DOHH2 (cell line): ENCODE results near the gene GUF1.

Experiments used
- H3F3A ChIP-seq: fragments of 200-600 bp; sonication (generic), shearing (Covaris generic); 2 replicates; pipeline ENCODE4 v1.6.0; 2016; ENCODE audit warnings: antibody characterized with exemption, mild to moderate bottlenecking; ENCODE audit not compliant: control insufficient read depth, insufficient read depth
- H3K27ac ChIP-seq: fragments of 200-600 bp; sonication (generic); 2 replicates; pipeline ENCODE4 v1.5.1; 2014; ENCODE audit warnings: low read depth, mild to moderate bottlenecking, low read length, moderate library complexity
- H3K27me3 ChIP-seq: fragments of 200-600 bp; sonication (generic); 2 replicates; pipeline ENCODE4 v1.6.1; 2014; ENCODE audit warnings: mild to moderate bottlenecking, low read length, mixed read lengths; ENCODE audit not compliant: control insufficient read depth
- H3K36me3 ChIP-seq: fragments of 200-600 bp; sonication (generic); 2 replicates; pipeline ENCODE4 v1.6.1; 2014; ENCODE audit warnings: mild to moderate bottlenecking, low read length, moderate library complexity, mixed read lengths; ENCODE audit not compliant: control insufficient read depth
- H3K4me1 ChIP-seq: fragments of 200-600 bp; sonication (generic); 2 replicates; pipeline ENCODE4 v1.6.1; 2014; ENCODE audit warnings: mild to moderate bottlenecking, low read length, mixed read lengths; ENCODE audit not compliant: control insufficient read depth
- H3K4me2 ChIP-seq: fragments of 200-600 bp; sonication (generic); 2 replicates; pipeline ENCODE4 v1.6.0; 2014; ENCODE audit warnings: mild to moderate bottlenecking, low read length, moderate library complexity
- H3K4me3 ChIP-seq: fragments of 200-600 bp; sonication (generic); 2 replicates; pipeline ENCODE4 v1.5.1; 2014; ENCODE audit warnings: mild to moderate bottlenecking, low read length, mixed read lengths
- H3K79me2 ChIP-seq: fragments of 200-600 bp; sonication (generic); 2 replicates; pipeline ENCODE4 v1.6.1; 2014; ENCODE audit warnings: mild to moderate bottlenecking, low read length, mixed read lengths; ENCODE audit not compliant: control insufficient read depth
- H3K9me2 ChIP-seq: fragments of 200-600 bp; sonication (generic); replicated peaks from 2 replicates; pipeline ENCODE4 v1.6.1; 2014; ENCODE audit warnings: mild to moderate bottlenecking, low read length, mixed read lengths; ENCODE audit not compliant: control insufficient read depth
- H3K9me3 ChIP-seq: fragments of 200-600 bp; sonication (generic); 2 replicates; pipeline ENCODE4 v1.6.1; 2014; ENCODE audit warnings: antibody characterized with exemption, low read length, mixed read lengths; ENCODE audit not compliant: control insufficient read depth, insufficient read depth
- H4K20me1 ChIP-seq: fragments of 200-600 bp; sonication (generic); 2 replicates; pipeline ENCODE4 v1.6.0; 2014; ENCODE audit warnings: low read depth, mild to moderate bottlenecking, antibody characterized with exemption, low read length, moderate library complexity; ENCODE audit not compliant: control insufficient read depth, insufficient read depth
- CTCF ChIP-seq: fragments of 200-600 bp; sonication (generic); IDR thresholded peaks from one replicate; pipeline ENCODE4 v1.5.1; 2014; ENCODE audit warnings: antibody characterized with exemption, mild to moderate bottlenecking, low read depth, low read length; ENCODE audit not compliant: poor library complexity, severe bottlenecking
- EZH2phosphoT487 ChIP-seq: fragments of 200-600 bp; sonication (generic); IDR thresholded peaks from 2 replicates; pipeline ENCODE4 v1.6.1; 2017; ENCODE audit warnings: borderline replicate concordance, mild to moderate bottlenecking, antibody characterized with exemption, low read length, moderate library complexity, mixed read lengths

GUF1 gene

GRCh38 chr4:44632733-44633132 lies 45.5 kb upstream of the GUF1 start:
- H3K27ac ChIP-seq, result no peak overlapping the region
- H3K9me2 ChIP-seq, result no peaks in the 10 kb centered on the region
- H3K9me3 ChIP-seq, result no peaks in the 10 kb centered on the region
- H3K4me2 ChIP-seq, result no peak overlapping the region
- no peaks in the 10 kb centered on the region for H3K79me2 ChIP-seq
- no peak overlapping the region for H3K4me3 ChIP-seq
- peaks cover 5% of the 10 kb centered on the region; the same call in 1 of the 2 replicates for H3K27me3 ChIP-seq
- H3K4me1 ChIP-seq, result no peaks in the 10 kb centered on the region
- TF ChIP-seq CTCF (no peak), EZH2phosphoT487 (no peak)
- no peaks in the 10 kb centered on the region for H3K36me3 ChIP-seq
- no peaks in the 10 kb centered on the region for H4K20me1 ChIP-seq
- H3F3A ChIP-seq, result no peaks in the 10 kb centered on the region

GRCh38 chr4:44638091-44638490 lies 40.1 kb upstream of the GUF1 start:
- H3K36me3 ChIP-seq, result no peaks in the 10 kb centered on the region

GRCh38 chr4:44646151-44646550 lies 32.1 kb upstream of the GUF1 start:
- Histone ChIP-seq H3K79me2 (no peaks in the 10 kb centered on the region), H3K27me3 (no peaks in the 10 kb centered on the region), H3K4me2 (no peak overlapping the region), H3K4me3 (no peak overlapping the region), H3K9me3 (peaks cover 10% of the 10 kb centered on the region), H3K36me3 (no peaks in the 10 kb centered on the region), H4K20me1 (no peaks in the 10 kb centered on the region), H3K27ac (no peak overlapping the region), H3F3A (no peaks in the 10 kb centered on the region), H3K9me2 (no peaks in the 10 kb centered on the region), H3K4me1 (no peaks in the 10 kb centered on the region)
- no peak for TF ChIP-seq CTCF
- TF ChIP-seq EZH2phosphoT487, result no peak

More at GRCh38 chr4:44638091-44638490, 40.1 kb upstream of the GUF1 start:
- H3K4me2 ChIP-seq, result no peak overlapping the region
- H3K4me1 ChIP-seq, result no peaks in the 10 kb centered on the region
- no peaks in the 10 kb centered on the region for H3K79me2 ChIP-seq
- no peaks in the 10 kb centered on the region for H3K9me3 ChIP-seq
- TF ChIP-seq CTCF, result no peak
- peaks cover 5% of the 10 kb centered on the region; the same call in 1 of the 2 replicates for H3K27me3 ChIP-seq
- no peaks in the 10 kb centered on the region for H4K20me1 ChIP-seq
- no peaks in the 10 kb centered on the region for H3K9me2 ChIP-seq
- no peaks in the 10 kb centered on the region for H3F3A ChIP-seq
- no peak overlapping the region for H3K4me3 ChIP-seq
- H3K27ac ChIP-seq, result no peak overlapping the region

GRCh38 chr4:44651425-44651824 lies 26.8 kb upstream of the GUF1 start, which contains the start of gene YIPF7:
YIPF7 (minus strand) TSS chr4:44651625; CDS start chr4:44650100, 1,525 bp downstream.
- no peaks in the 10 kb centered on the region for H3F3A ChIP-seq
- no peaks in the 10 kb centered on the region for H4K20me1 ChIP-seq
- peaks cover 6% of the 10 kb centered on the region; the same call in 1 of the 2 replicates for H3K27me3 ChIP-seq
- H3K36me3 ChIP-seq, result no peaks in the 10 kb centered on the region
- H3K4me2 ChIP-seq, result no peak within 1 kb of the TSS
- no peaks in the 10 kb centered on the region for H3K4me1 ChIP-seq
- H3K9me2 ChIP-seq, result no peaks in the 10 kb centered on the region
- H3K9me3 ChIP-seq, result no peaks in the 10 kb centered on the region
- H3K27ac ChIP-seq, result no peak within 1 kb of the TSS
- no peak for TF ChIP-seq EZH2phosphoT487
- H3K79me2 ChIP-seq, result no peaks in the 10 kb centered on the region
- H3K4me3 ChIP-seq, result no peak within 1 kb of the TSS
